OCI-LY3 (cell line): ENCODE data around the gene CCDC78.

ENCODE experiments used
- CTCF ChIP-seq: fragments of 200-600, 300-600 bp; sonication (generic); IDR thresholded peaks from 2 replicates; pipeline ENCODE4 v1.5.1; 2014; ENCODE audit warnings: antibody characterized with exemption, low read length, low read depth
- EZH2phosphoT487 ChIP-seq: fragments of 200-600 bp; shearing (Covaris generic); IDR thresholded peaks from 2 replicates; pipeline ENCODE4 v1.6.1; 2018; ENCODE audit warnings: antibody characterized with exemption, mixed run types, low read depth

DNA sequence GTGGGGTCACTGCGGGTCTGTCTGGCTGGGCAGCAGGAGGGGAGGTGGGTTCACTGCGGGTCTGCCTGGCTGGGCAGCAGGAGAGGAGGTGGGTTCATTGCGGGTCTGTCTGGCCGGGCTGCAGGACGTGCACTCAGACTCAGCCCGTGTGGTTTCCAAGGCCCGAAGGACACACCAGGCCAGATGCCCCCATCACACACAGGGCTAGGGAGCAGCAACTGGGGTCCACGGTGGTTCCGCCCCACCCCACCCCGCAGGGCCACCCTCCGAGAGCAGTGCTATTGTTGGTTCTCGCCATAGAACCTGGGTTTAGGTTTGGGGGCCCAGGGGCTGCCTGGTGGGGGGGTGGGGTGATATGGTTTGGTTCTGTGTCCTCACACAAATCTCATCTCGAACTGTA, 20.4 kb upstream of the CCDC78 start:
- no peak for TF ChIP-seq CTCF
- TF ChIP-seq EZH2phosphoT487 = no peak
